MCF 10A (cell line): ENCODE data around the gene EOLA1. TPM values are rescaled to one million over a fixed set of nuclear protein-coding genes. Genes with fewer than 3 reads are reported as not detected.
"Not testable (repeated sequence)": the region's sequence is repeated elsewhere in the genome, so short reads cannot be mapped to it uniquely, and the experiment has no call there.

Experiments used
- BruUV-seq: library from RNA; stranded (reverse); fragments of 400-500 nt; replicated peaks from 2 replicates; lab custom pipeline; 2021; lab: Mats Ljungman, UMichigan
- CTCF ChIA-PET: fragments of 300-600 bp; sonication (Branson Sonifier 250); formaldehyde crosslinking; extraction: SDS; loops from one replicate; lab custom pipeline; 2021; ENCODE audit warnings: antibody characterized with exemption, inconsistent platforms; lab: Yijun Ruan, JAX
- POLR2A ChIA-PET: fragments of 300-600, 350-650 bp; sonication (Branson Sonifier 250); formaldehyde crosslinking; extraction: SDS; loops from one replicate; lab custom pipeline; 2020; ENCODE audit warnings: antibody characterized with exemption, inconsistent platforms; lab: Yijun Ruan, JAX
- DNase-seq: peaks from one replicate; pipeline ENCODE4 v3.0.0-alpha.2; 2018; ENCODE audit not compliant: unreplicated experiment
- H3K27ac Mint-ChIP-seq: one replicate; pipeline ENCODE4 v1.8.0; 2022; ENCODE audit warnings: mild to moderate bottlenecking, low read depth, mixed read lengths; ENCODE audit not compliant: unreplicated experiment
- H3K27me3 Mint-ChIP-seq: one replicate; pipeline ENCODE4 v1.8.0; 2022; ENCODE audit warnings: mixed read lengths; ENCODE audit not compliant: insufficient read depth, unreplicated experiment
- H3K36me3 Mint-ChIP-seq: one replicate; pipeline ENCODE4 v1.8.0; 2022; ENCODE audit warnings: mild to moderate bottlenecking, moderate library complexity, mixed read lengths; ENCODE audit not compliant: insufficient read depth, unreplicated experiment
- H3K4me1 Mint-ChIP-seq: one replicate; pipeline ENCODE4 v1.8.0; 2022; ENCODE audit warnings: mixed read lengths; ENCODE audit not compliant: insufficient read depth, unreplicated experiment
- H3K4me3 Mint-ChIP-seq: one replicate; pipeline ENCODE4 v1.8.0; 2022; ENCODE audit warnings: mild to moderate bottlenecking, moderate library complexity, mixed read lengths; ENCODE audit not compliant: unreplicated experiment
- H3K9me3 Mint-ChIP-seq: one replicate; pipeline ENCODE4 v1.8.0; 2022; ENCODE audit warnings: mixed read lengths; ENCODE audit not compliant: unreplicated experiment
- intact Hi-C: fragments of 100-400 bp; cut with micrococcal nuclease; formaldehyde crosslinking; loops from 2 replicates; pipeline ENCODE4 v1.14.1; 2022
- total RNA-seq: library from RNA; stranded (reverse); gene quantifications from 2 replicates; pipeline ENCODE4 v1.2.3, GENCODE V29; 2022
- TF ChIP-seq, protein P1 (sequence below): fragments of 200-600 bp; IDR thresholded peaks from one replicate; pipeline ENCODE4 v1.8.0; 2022; ENCODE audit warnings: antibody characterized with exemption, mild to moderate bottlenecking; ENCODE audit not compliant: unreplicated experiment

Gene EOLA1
- total RNA-seq, 1 experiment from 2014 or later = 18.2 TPM

DNA sequence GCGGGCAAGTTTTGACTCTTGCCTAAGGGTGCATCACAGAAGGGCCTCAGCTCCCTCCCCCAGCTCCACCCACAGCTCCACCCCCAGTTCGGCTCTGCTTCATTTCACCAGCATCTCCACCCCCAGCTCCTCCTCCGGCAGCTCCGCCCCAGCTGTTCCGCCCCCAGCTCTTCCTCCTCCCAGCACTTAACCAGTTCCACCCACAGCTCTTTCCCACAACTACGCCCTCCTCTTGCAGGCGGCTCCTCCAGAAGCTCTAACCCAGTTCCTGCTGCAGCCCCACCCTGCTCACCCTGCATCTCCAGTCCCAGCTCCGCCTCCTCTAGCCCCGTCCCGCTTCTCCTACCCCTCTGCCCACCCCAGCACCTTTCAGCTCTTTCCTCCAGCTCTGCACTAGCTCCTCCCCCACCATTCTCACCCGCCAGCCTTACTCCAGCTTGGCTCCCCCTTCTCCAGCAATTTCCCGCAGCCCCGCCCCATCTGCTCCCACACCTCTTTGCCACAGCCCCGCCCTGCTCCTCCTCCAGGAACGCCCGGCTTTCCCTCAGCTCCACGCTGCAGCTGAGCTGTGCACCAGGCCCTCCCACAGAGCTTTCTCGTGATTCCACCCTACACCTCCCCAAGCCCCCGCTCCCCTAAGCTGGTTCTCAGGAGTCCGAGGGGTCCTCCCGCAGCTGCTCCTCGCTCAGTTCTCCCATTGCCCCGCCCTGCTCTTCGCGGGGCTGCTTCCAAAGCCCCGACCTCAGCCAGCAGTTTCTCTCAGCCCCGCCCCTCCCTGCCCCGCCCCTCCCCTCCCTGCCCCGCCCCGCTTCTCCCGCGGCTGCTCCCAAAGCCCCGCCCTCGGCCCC, 1.3 kb upstream of the EOLA1 start:
- Mint-ChIP-seq H3K4me1 (no peaks in the 10 kb centered on the region), H3K27ac (peak overlapping the region; percentile 99), H3K4me3 (peak overlapping the region; percentile 80), H3K27me3 (no peaks in the 10 kb centered on the region), H3K36me3 (peaks cover 7% of the 10 kb centered on the region), H3K9me3 (peaks cover 11% of the 10 kb centered on the region)
- peak; percentile 85 for DNase-seq
- ChIA-PET POLR2A (interaction anchor here (1.2 to 3.6 kb wide), 4 partner anchors 23 to 400 kb away, joined by 6 to 58 read pairs (median 18); partner anchors contain the start of genes EOLA2 and IDS), CTCF (interaction anchor here (0.6 to 0.7 kb wide), 2 partner anchors 11 to 229 kb away, joined by 3 read pairs; no protein-coding TSS in a partner anchor)
- TF ChIP-seq, protein P1, sequence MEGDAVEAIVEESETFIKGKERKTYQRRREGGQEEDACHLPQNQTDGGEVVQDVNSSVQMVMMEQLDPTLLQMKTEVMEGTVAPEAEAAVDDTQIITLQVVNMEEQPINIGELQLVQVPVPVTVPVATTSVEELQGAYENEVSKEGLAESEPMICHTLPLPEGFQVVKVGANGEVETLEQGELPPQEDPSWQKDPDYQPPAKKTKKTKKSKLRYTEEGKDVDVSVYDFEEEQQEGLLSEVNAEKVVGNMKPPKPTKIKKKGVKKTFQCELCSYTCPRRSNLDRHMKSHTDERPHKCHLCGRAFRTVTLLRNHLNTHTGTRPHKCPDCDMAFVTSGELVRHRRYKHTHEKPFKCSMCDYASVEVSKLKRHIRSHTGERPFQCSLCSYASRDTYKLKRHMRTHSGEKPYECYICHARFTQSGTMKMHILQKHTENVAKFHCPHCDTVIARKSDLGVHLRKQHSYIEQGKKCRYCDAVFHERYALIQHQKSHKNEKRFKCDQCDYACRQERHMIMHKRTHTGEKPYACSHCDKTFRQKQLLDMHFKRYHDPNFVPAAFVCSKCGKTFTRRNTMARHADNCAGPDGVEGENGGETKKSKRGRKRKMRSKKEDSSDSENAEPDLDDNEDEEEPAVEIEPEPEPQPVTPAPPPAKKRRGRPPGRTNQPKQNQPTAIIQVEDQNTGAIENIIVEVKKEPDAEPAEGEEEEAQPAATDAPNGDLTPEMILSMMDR = no peak
- BruUV-seq = no TSS peak
- intact Hi-C loops = no loop called here

DNA sequence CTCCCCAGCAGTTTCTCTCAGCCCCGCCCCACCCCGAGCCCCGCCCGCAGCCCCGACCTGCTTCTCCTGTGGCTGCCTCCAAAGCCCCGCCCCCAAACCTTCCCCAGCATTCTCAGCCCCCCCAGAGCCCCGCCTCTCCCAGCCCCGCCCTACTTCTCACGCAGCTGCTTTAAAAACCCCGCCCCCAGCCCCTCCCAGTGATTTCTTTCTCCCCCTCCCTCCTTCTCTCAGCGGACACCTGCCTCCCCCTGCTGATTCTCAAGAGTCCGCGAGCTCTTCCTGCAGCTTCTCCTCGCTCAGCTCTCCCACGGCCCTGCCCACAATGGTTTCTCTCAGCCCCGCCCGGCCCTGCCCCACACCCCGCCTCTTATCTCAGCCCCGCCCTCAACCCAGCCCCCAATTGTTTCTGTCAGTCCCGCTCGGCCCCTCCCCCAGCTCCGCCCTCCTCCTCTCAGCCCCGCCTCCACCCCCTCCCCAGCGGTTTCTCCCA, 636 bp upstream of the EOLA1 start:
- H3K4me3 Mint-ChIP-seq = peak overlapping the region; percentile 80

DNA sequence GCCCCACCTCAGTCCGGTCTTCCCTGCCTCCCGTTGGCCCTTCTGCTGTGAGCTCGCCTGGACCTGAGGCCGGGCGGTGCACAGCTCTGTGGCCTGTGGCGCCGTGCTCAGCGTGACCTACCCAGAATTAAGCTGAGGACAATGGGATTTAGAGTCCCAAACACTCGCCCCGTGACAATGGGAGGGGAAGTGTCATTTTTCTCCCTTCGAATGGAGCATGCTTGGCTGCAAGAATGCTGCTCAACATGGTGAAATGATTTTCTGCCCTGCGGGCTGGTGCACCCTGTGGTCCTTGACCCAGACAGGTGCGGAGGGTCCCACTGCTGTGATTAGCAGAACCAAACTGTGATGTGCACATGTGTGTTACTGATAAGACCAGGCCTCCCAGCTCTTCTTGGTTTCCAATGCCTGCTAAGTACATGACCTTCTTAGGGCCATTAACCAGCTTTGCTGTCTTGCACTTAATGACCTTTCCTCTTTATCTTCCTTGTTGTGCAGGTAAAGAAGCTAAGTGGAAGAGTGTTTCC, 772 bp downstream of the EOLA1 start:
- Mint-ChIP-seq H3K36me3 (peaks cover 6% of the 10 kb centered on the region), H3K4me3 (peak overlapping the region; percentile 80), H3K9me3 (no peaks in the 10 kb centered on the region), H3K27ac (peak overlapping the region; percentile 99), H3K4me1 (no peaks in the 10 kb centered on the region), H3K27me3 (no peaks in the 10 kb centered on the region)
- CTCF ChIA-PET = interaction anchor here (0.5 to 0.6 kb wide), 2 partner anchors 13 to 320 kb away, joined by 3 to 4 read pairs; no protein-coding TSS in a partner anchor
- intact Hi-C loops = no loop called here
- POLR2A ChIA-PET = interaction anchor here (2.5 to 3.6 kb wide), 2 partner anchors 29 to 398 kb away, joined by 17 to 58 read pairs; partner anchors contain the start of gene EOLA2
- BruUV-seq = no TSS peak
- DNase-seq = no peak
- TF ChIP-seq, protein P1 = no peak

More for the DNA sequence above, 636 bp upstream of the EOLA1 start:
- H3K27ac Mint-ChIP-seq = peak overlapping the region; percentile 99
- peaks cover 3% of the 10 kb centered on the region for H3K36me3 Mint-ChIP-seq
- DNase-seq = peak; percentile 85
- TF ChIP-seq, protein P1 = no peak
- no TSS peak for BruUV-seq
- no peaks in the 10 kb centered on the region for H3K4me1 Mint-ChIP-seq
- H3K9me3 Mint-ChIP-seq = peaks cover 5% of the 10 kb centered on the region
- ChIA-PET CTCF (no interaction called here), POLR2A (interaction anchor here (1.0 to 3.6 kb wide), 6 partner anchors 24 to 399 kb away, joined by 3 to 58 read pairs (median 12); partner anchors contain the start of genes EOLA2 and IDS)
- intact Hi-C loops = no loop called here
- H3K27me3 Mint-ChIP-seq = no peaks in the 10 kb centered on the region

DNA sequence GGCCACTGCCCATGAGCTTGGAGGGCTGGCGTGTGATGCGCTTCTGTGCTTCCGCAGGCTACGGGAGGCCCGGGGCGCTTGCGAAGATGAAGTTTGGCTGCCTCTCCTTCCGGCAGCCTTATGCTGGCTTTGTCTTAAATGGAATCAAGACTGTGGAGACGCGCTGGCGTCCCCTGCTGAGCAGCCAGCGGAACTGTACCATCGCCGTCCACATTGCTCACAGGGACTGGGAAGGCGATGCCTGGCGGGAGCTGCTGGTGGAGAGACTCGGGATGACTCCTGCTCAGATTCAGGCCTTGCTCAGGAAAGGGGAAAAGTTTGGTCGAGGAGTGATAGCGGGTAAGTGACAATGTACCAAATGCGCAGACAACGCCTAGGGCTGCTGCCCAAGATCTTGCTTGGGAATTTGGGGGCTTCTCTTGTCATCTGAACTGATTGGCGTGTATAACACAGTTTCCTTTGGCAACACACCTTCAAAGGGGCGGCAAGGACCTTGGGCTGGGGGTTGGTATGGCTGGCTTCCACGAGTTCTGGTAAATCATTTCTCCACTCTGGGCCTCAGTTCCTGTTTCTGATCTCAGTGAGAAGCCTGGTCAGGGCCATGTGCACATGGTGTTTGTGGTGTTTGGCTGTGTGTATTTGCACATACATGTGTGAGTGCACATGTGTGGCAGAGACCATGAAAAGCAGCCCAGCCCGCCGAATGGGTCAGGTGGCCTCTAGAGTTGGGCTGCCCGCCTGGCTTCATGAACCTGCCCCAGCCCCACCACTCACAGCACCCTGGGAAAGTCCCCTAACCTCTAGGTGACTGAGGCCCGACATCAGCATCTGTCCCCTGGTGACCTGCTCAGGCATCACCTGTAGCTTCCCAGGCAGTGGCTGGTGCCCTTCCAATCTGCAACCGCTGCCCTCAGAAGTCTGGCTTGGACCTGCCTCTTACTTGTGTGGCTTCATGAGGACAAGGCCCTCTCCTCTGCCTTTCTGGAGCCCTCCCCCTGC, 5.0 kb downstream of the EOLA1 start:
- CTCF ChIA-PET, H3K27me3 Mint-ChIP-seq, H3K27ac Mint-ChIP-seq, intact Hi-C loops, H3K9me3 Mint-ChIP-seq, H3K4me3 Mint-ChIP-seq, POLR2A ChIA-PET, DNase-seq, H3K36me3 Mint-ChIP-seq, H3K4me1 Mint-ChIP-seq, BruUV-seq: not testable (repeated sequence)

DNA sequence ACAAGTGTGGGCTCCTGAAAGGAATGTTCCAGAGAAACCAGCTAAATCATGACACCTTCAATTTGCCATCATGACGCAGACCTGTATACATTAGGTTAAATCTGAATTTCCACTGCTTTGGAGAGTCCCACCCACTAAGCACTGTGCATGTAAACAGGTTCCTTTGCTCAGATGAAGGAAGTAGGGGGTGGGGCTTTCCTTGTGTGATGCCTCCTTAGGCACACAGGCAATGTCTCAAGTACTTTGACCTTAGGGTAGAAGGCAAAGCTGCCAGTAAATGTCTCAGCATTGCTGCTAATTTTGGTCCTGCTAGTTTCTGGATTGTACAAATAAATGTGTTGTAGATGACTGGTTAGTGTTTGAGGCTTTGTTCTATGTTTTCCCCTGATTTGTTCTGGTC, 6.2 kb downstream of the EOLA1 start:
- H3K4me3 Mint-ChIP-seq, CTCF ChIA-PET, intact Hi-C loops, H3K36me3 Mint-ChIP-seq, H3K9me3 Mint-ChIP-seq, DNase-seq, BruUV-seq, H3K4me1 Mint-ChIP-seq, POLR2A ChIA-PET, H3K27ac Mint-ChIP-seq, H3K27me3 Mint-ChIP-seq: not testable (repeated sequence)

DNA sequence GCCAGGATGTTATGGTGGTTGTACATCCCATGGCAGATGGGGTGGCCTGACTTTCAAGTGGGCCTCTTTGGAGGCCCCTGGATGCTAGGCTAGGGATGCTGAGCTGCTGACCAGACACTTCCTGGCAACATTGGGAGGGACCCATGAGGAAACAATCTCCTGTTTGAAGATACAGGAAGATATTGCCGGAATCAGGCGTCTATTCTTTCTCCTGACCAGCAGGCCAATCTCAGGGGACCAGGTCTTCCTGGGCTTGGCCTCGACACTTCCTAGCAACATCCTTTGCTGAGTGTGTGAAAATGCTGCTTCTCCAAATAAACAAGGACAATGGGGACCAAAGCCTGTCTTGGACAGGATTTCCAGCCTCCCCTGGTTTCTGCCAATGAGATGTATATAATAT, 7.0 kb downstream of the EOLA1 start:
- H3K27me3 Mint-ChIP-seq, POLR2A ChIA-PET, H3K36me3 Mint-ChIP-seq, H3K4me1 Mint-ChIP-seq, CTCF ChIA-PET, intact Hi-C loops, DNase-seq, H3K9me3 Mint-ChIP-seq, BruUV-seq, H3K4me3 Mint-ChIP-seq, H3K27ac Mint-ChIP-seq: not testable (repeated sequence)
